Neuronal stem cell (in vitro differentiated cells): ENCODE measurements around the gene WNT9A.
A peak's percentile ranks its signal among the peaks of the same experiment; 100 is the strongest.

Experiments
- DNase-seq: peaks from one replicate; pipeline ENCODE4 v3.0.0-alpha.2; 2013; ENCODE audit warnings: low spot score
- H2AFZ ChIP-seq: one replicate; pipeline ENCODE4 v1.6.1; 2013; ENCODE audit warnings: mild to moderate bottlenecking, low read length, inconsistent platforms
- H2AK5ac ChIP-seq: 2 replicates; pipeline ENCODE4 v1.6.1; 2013; ENCODE audit warnings: low read depth, mild to moderate bottlenecking, inconsistent platforms, low read length, moderate library complexity, mixed read lengths
- H2BK120ac ChIP-seq: 2 replicates; pipeline ENCODE4 v1.6.1; 2013; ENCODE audit warnings: low read depth, mild to moderate bottlenecking, inconsistent platforms, low read length, moderate library complexity, mixed read lengths
- H2BK12ac ChIP-seq: one replicate; pipeline ENCODE4 v1.6.1; 2013; ENCODE audit warnings: low read length, inconsistent platforms
- H2BK15ac ChIP-seq: 2 replicates; pipeline ENCODE4 v1.6.1; 2013; ENCODE audit warnings: mild to moderate bottlenecking, low read length, inconsistent platforms, mixed read lengths
- H2BK5ac ChIP-seq: one replicate; pipeline ENCODE4 v1.6.1; 2013; ENCODE audit warnings: inconsistent platforms, mild to moderate bottlenecking, low read length, moderate library complexity
- H3K14ac ChIP-seq: one replicate; pipeline ENCODE4 v1.6.1; 2013; ENCODE audit warnings: low read length, inconsistent platforms
- H3K18ac ChIP-seq: 2 replicates; pipeline ENCODE4 v1.6.1; 2013; ENCODE audit warnings: low read length, inconsistent platforms
- H3K23ac ChIP-seq: 2 replicates; pipeline ENCODE4 v1.6.1; 2013; ENCODE audit warnings: low read depth, mild to moderate bottlenecking, mixed read lengths, low read length, inconsistent platforms; ENCODE audit not compliant: poor library complexity
- H3K27ac ChIP-seq: replicated peaks from 3 replicates; pipeline ENCODE4 v1.5.1; 2013; ENCODE audit warnings: low read length, inconsistent platforms
- H3K27me3 ChIP-seq, 3 experiments: 2 replicates each; pipeline ENCODE4 v1.6.1; 2013; ENCODE audit warnings: low read length in 3 of 3, mild to moderate bottlenecking in 2 of 3, inconsistent platforms in 1 of 3, low read depth in 1 of 3, mixed read lengths in 1 of 3, moderate library complexity in 1 of 3; ENCODE audit not compliant: control insufficient read depth in 3 of 3, insufficient read depth in 3 of 3
- H3K36me3 ChIP-seq, 2 donors: replicated peaks in 1 of 2; 2 replicates each; pipeline ENCODE4 v1.6.1; 2013; ENCODE audit warnings: low read length in 2 of 2; ENCODE audit not compliant: control insufficient read depth in 2 of 2, insufficient read depth in 2 of 2
- H3K4ac ChIP-seq: 2 replicates; pipeline ENCODE4 v1.6.1; 2013; ENCODE audit warnings: inconsistent platforms, mild to moderate bottlenecking, low read length, moderate library complexity
- H3K4me1 ChIP-seq, 2 donors: 1 replicate in 1 of 2; 2 replicates in 1 of 2; pipeline ENCODE4 v1.6.1; 2013; ENCODE audit warnings: low read length in 2 of 2, low read depth in 1 of 2; ENCODE audit not compliant: control insufficient read depth in 2 of 2, insufficient read depth in 1 of 2
- H3K4me2 ChIP-seq: one replicate; pipeline ENCODE4 v1.6.1; 2013; ENCODE audit warnings: mild to moderate bottlenecking, low read length, inconsistent platforms; ENCODE audit not compliant: insufficient read depth, poor library complexity, severe bottlenecking
- H3K4me3 ChIP-seq, 2 donors: 2 replicates each; pipeline ENCODE4 v1.5.1; 2013; ENCODE audit warnings: low read length in 2 of 2, mild to moderate bottlenecking in 2 of 2, inconsistent platforms in 1 of 2, moderate library complexity in 1 of 2
- H3K79me1 ChIP-seq: one replicate; pipeline ENCODE4 v1.6.1; 2013; ENCODE audit warnings: low read depth, mild to moderate bottlenecking, inconsistent platforms, low read length, moderate library complexity
- H3K9ac ChIP-seq: one replicate; pipeline ENCODE4 v1.6.1; 2013; ENCODE audit warnings: mild to moderate bottlenecking, low read depth, low read length, inconsistent platforms; ENCODE audit not compliant: poor library complexity
- H3K9me3 ChIP-seq, 2 donors: replicated peaks in 1 of 2; 2 replicates each; pipeline versions ENCODE3 to v1.6.1; 2013; ENCODE audit warnings: low read length in 2 of 2, mild to moderate bottlenecking in 2 of 2, inconsistent platforms in 1 of 2, low read depth in 1 of 2, mixed read lengths in 1 of 2, moderate library complexity in 1 of 2; ENCODE audit not compliant: control insufficient read depth in 2 of 2, insufficient read depth in 1 of 2
- H4K8ac ChIP-seq: one replicate; pipeline ENCODE4 v1.6.1; 2013; ENCODE audit warnings: low read depth, mild to moderate bottlenecking, inconsistent platforms, low read length, moderate library complexity
- H4K91ac ChIP-seq: one replicate; pipeline ENCODE4 v1.6.1; 2013; ENCODE audit warnings: low read length, low read depth, mild to moderate bottlenecking, inconsistent platforms; ENCODE audit not compliant: poor library complexity
- WGBS, 2 donors: extraction: QIAGEN DNeasy Blood & Tissue Kit; methylation state at CpG; one replicate each; pipeline ENCODE4 v1.1.7; 2013; ENCODE audit warnings: missing lambda C conversion rate in 2 of 2, mixed read lengths in 1 of 2; ENCODE audit not compliant: insufficient read length in 2 of 2, insufficient replicate concordance in 1 of 2; ENCODE audit errors: extremely low coverage in 2 of 2; 5-methylcytosine and 5-hydroxymethylcytosine counted together

The WNT9A gene

DNA sequence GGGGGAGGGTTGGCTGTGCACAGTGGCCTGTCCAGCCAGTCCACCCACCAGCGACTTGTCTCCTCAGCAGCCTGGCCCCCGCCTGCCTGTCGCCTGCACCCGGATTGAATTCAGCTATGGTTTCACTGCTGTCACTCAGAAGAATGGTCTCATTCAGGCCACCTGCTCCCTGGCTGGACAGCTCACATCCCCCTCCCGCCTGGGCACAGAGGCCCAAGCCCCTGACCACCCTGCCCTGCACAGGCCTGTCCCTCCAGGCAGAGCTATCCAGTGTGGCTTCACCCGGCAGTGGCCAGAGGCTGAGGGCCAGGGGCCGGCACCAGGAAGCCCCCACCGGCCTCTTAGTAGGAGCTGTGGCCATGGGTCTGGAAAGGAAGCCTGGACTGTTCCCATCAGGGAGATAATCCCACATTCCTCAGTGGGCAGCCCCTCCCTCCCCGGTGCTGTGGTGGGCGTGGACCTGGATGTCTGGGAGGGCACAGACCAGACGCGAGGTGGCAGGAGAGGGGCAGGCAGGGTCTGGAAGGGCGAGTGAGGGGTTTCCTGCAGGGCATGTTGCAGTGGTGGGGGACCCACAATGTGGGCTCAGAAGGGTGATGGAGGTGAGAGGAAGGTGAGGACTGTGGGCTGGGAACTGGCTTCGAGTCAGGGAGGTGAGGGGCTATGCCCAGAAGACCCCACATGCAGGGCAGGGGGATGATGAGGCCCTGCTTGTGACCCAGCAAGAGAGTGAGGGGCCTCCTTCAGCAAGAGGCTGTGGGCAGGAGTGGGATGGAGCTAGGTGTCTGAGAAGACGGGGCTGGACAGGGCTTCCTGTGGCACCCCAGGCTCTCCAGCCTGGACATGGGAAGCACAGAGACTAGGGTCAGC is 30.4 kb downstream of the WNT9A start:
- peaks cover 1% of the 10 kb centered on the region for H3K79me1 ChIP-seq
- peak overlapping the region; percentile 86 for H3K18ac ChIP-seq
- peaks cover 61 to 70% of the 10 kb centered on the region in 2 donors for H3K4me1 ChIP-seq
- peak overlapping the region; percentile 65 for H2BK120ac ChIP-seq
- H3K4ac ChIP-seq: no peak overlapping the region
- no peak overlapping the region for H4K91ac ChIP-seq
- no CpG with 5 or more reads among the region's 15 CpGs for WGBS, 2 donors
- peak overlapping the region; percentile 89 for H2BK5ac ChIP-seq
- H3K27ac ChIP-seq: peak overlapping the region; percentile 65
- H3K4me3 ChIP-seq: no peak overlapping the region
- H3K9ac ChIP-seq: no peak overlapping the region
- H2BK15ac ChIP-seq: peak overlapping the region; percentile 97
- no peak overlapping the region for H4K8ac ChIP-seq
- peak; percentile 61 for DNase-seq
- H3K9me3 ChIP-seq: peaks cover 0 to 2% of the 10 kb centered on the region in 2 donors
- peaks cover 0 to 4% (median 0%) of the 10 kb centered on the region in 3 experiments for H3K27me3 ChIP-seq
- H3K4me2 ChIP-seq: peak overlapping the region; percentile 44
- H3K36me3 ChIP-seq: peaks cover 0 to 7% of the 10 kb centered on the region in 2 donors
- peak overlapping the region; percentile 76 for H2BK12ac ChIP-seq
- peak overlapping the region; percentile 77 for H2AFZ ChIP-seq
- peak overlapping the region; percentile 38 for H3K23ac ChIP-seq
- H2AK5ac ChIP-seq: peak overlapping the region; percentile 98
- H3K14ac ChIP-seq: no peak overlapping the region

DNA sequence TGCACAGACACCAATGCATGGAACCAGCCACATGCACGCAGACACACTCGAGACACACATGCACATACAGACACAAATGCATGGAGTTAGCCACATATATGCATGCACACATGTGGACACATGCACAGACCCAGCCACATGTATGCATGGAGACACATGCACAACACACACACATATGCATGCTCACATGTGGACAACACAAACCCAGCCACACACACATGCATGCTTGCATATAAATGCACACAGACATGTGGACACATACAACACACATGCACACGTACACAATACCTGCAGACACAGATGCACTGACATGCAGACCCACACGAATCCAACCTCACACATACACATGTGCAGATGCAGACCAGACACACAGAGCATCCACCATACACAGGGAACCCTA is 31.1 kb downstream of the WNT9A start:
- Histone ChIP-seq H3K4ac (no peak overlapping the region), H2BK12ac (no peak overlapping the region), H3K4me2 (no peak overlapping the region), H2AK5ac (no peak overlapping the region), H2AFZ (no peak overlapping the region), H3K4me1 (peaks cover 61 to 67% of the 10 kb centered on the region in 2 donors), H3K27ac (peak overlapping the region; percentile 25), H3K9me3 (peaks cover 0 to 2% of the 10 kb centered on the region in 2 donors), H3K79me1 (no peaks in the 10 kb centered on the region), H3K36me3 (peaks cover 0 to 7% of the 10 kb centered on the region in 2 donors), H3K9ac (no peak overlapping the region), H3K14ac (peak overlapping the region; percentile 50), H2BK120ac (no peak overlapping the region), H3K4me3 (no peak overlapping the region), H3K27me3 (peaks cover 0 to 4% (median 0%) of the 10 kb centered on the region in 3 experiments), H2BK5ac (no peak overlapping the region), H4K8ac (no peak overlapping the region), H4K91ac (no peak overlapping the region), H3K18ac (peak overlapping the region; percentile 94), H3K23ac (no peak overlapping the region), H2BK15ac (no peak overlapping the region)
- DNase-seq: no peak
- no CpG with 5 or more reads among the region's 4 CpGs for WGBS, 2 donors

DNA sequence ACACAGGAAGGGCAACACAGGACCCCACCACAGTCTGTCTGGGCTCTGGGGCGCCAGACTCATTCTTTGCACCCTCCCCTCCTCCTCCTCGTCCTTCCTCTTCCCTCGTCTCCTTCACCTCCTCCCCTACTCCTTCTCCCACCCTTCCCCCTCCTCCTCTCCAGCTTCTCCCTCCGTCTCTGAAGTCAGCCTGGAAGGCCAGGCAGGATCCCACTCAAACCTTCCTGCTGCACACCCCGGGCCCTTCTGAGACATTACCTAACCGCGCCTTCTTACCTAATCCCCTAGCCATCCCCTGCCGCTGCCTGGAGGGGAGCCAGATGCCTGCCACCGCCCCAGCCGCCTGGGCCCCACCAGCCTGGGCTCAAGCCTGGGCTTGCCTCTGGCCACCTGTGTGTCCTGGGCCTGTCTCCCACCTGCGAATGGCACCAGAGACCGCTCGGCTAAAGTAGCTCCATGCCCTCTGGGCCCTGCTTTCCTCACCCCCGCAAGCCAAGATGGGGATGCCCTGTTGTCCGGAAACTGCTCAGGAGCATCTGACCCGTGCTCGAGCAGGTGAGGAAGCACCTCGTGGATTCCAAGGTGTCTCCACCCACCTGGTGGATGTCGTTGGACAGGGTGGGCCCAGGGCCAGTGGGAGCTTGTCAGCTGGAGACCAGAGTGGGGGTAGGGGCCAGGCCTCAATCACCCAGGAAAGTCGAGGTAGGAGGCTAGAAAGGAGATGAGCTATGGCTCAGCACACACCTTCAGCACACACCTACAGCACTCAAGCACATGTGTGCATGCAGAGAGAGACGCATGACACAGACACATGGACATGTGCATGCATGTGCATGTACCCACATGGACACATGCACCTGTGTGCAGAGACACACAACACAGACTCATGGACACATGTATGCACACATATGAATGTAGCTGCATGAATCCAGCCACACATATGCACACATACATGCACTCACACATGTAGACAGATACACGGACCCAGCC is 31.9 kb downstream of the WNT9A start:
- H2BK5ac ChIP-seq: peak overlapping the region; percentile 94
- H3K18ac ChIP-seq: peak overlapping the region; percentile 94
- peaks cover 61 to 63% of the 10 kb centered on the region in 2 donors for H3K4me1 ChIP-seq
- H3K27me3 ChIP-seq: no peaks in the 10 kb centered on the region
- H3K23ac ChIP-seq: peak overlapping the region; percentile 27
- peaks cover 0 to 2% of the 10 kb centered on the region in 2 donors for H3K36me3 ChIP-seq
- H3K9me3 ChIP-seq: no peaks in the 10 kb centered on the region
- H4K91ac ChIP-seq: peak overlapping the region; percentile 58
- peak overlapping the region; percentile 22 for H3K9ac ChIP-seq
- no peaks in the 10 kb centered on the region for H3K79me1 ChIP-seq
- no peak overlapping the region for H2AFZ ChIP-seq
- H3K27ac ChIP-seq: no peak overlapping the region
- 100% methylated on average over 1 of the region's 22 CpGs; no CpG with 5 or more reads in 1 of the 2 donors for WGBS, 2 donors
- peak overlapping the region; percentile 50 for H3K14ac ChIP-seq
- H4K8ac ChIP-seq: peak overlapping the region; percentile 73
- no peak overlapping the region for H3K4me2 ChIP-seq
- no peak for DNase-seq
- no peak overlapping the region for H3K4me3 ChIP-seq
- peak overlapping the region; percentile 14 for H3K4ac ChIP-seq
- peak overlapping the region; percentile 90 for H2BK12ac ChIP-seq
- H2BK15ac ChIP-seq: peak overlapping the region; percentile 90
- H2AK5ac ChIP-seq: peak overlapping the region; percentile 99
- peak overlapping the region; percentile 95 for H2BK120ac ChIP-seq
